Upper lobe of left lung (tissue), 6 donors: Measurements from ENCODE around the gene UST. TPM values are rescaled to one million over a fixed set of nuclear protein-coding genes. Genes with fewer than 3 reads are reported as not detected.

Source experiments
- ATAC-seq, 2 donors: fragments of 200-7000 bp; cut with Tn5 transposase; one replicate each; pipeline ENCODE4 v1.9.1; 2022; ENCODE audit warnings: mild to moderate bottlenecking in 2 of 2, moderate library complexity in 2 of 2; ENCODE audit not compliant: low FRiP score in 2 of 2
- DNase-seq, 2 donors: peaks; one replicate each; pipeline ENCODE4 v3.0.0-alpha.2; 2019 to 2020
- H3K27ac ChIP-seq, 4 donors: fragments of 200-600 bp; sonication (generic); one replicate each; pipeline ENCODE4 v1.5.1; 2016 to 2019
- H3K27me3 ChIP-seq, 4 donors: fragments of 200-600 bp; sonication (generic); one replicate each; pipeline ENCODE4 v1.5.1; 2017 to 2019
- H3K36me3 ChIP-seq, 4 donors: fragments of 200-600 bp; sonication (generic); one replicate each; pipeline ENCODE4 v1.5.1; 2016 to 2019
- H3K4me1 ChIP-seq, 4 donors: fragments of 200-600 bp; sonication (generic); one replicate each; pipeline ENCODE4 v1.5.1; 2018 to 2019
- H3K4me3 ChIP-seq, 4 donors: fragments of 200-600 bp; sonication (generic); one replicate each; pipeline ENCODE4 v1.5.1; 2017 to 2019; ENCODE audit warnings: mild to moderate bottlenecking in 2 of 4, moderate library complexity in 1 of 4
- H3K9me3 ChIP-seq, 4 donors: fragments of 200-600 bp; sonication (generic); one replicate each; pipeline ENCODE4 v1.5.1; 2018 to 2019
- CTCF ChIP-seq, 6 experiments: fragments of 450-650 bp in 4 of 6; fragments of 200-600 bp in 2 of 6; sonication (generic) in 2 of 6; IDR thresholded peaks; one replicate each; pipeline ENCODE4 v1.5.1; 2016 to 2019; ENCODE audit warnings: antibody characterized with exemption in 6 of 6
- EP300 ChIP-seq, 4 donors: sonication (generic); formaldehyde crosslinking; IDR thresholded peaks; one replicate each; pipeline ENCODE4 v1.5.1; 2017; ENCODE audit warnings: antibody characterized with exemption in 4 of 4, control low read depth in 2 of 4
- POLR2A ChIP-seq, 4 donors: fragments of 450-650 bp; IDR thresholded peaks; one replicate each; pipeline ENCODE4 v1.5.1; 2016 to 2017; ENCODE audit warnings: antibody characterized with exemption in 4 of 4, mild to moderate bottlenecking in 2 of 4
- POLR2AphosphoS5 ChIP-seq, 2 donors: sonication (generic); formaldehyde crosslinking; IDR thresholded peaks; one replicate each; pipeline ENCODE4 v1.5.1; 2017; ENCODE audit warnings: antibody characterized with exemption in 2 of 2
- WGBS, 2 donors: methylation state at CpG; one replicate each; pipeline ENCODE4 v1.1.5; 2017 to 2018; 5-methylcytosine and 5-hydroxymethylcytosine counted together
- total RNA-seq, 6 donors: library from RNA; depleted of rRNA in 4 of 6; stranded (reverse); fragments of >200 nt in 4 of 6; gene quantifications; one replicate each; pipeline versions ENCODE4 v1.1.0 to v1.2.1, GENCODE V29; 2016 to 2021
- donor health status: DM: no; HTN: no; CAD: no; lungs with moderate emphysema.
- donor health status: DM: no; HTN: yes; CAD: no; lungs with severe emphysema.

UST gene
- total RNA-seq, 6 donors from 2014 or later, result 10.2 to 21.6 (median 14.2) TPM

GRCh38 chr6:148935705-148936435 lies 189.0 kb downstream of the UST start:
- ATAC-seq (peak in 1 of 2 donors; percentile 44), DNase-seq (no peak)
- Histone ChIP-seq H3K36me3 (no peaks in the 10 kb centered on the region), H3K4me1 (no peaks in the 10 kb centered on the region), H3K27me3 (no peaks in the 10 kb centered on the region), H3K4me3 (no peak overlapping the region), H3K27ac (no peak overlapping the region), H3K9me3 (no peaks in the 10 kb centered on the region)
- 66 to 73% methylated on average over 7 of the region's 7 CpGs for WGBS, 2 donors
- TF ChIP-seq POLR2AphosphoS5 (IDR thresholded peaks at IDR 0.05), result no peak
- no peak for TF ChIP-seq POLR2A (IDR thresholded peaks at IDR 0.05)
- TF ChIP-seq EP300 (IDR thresholded peaks at IDR 0.05), result no peak
- no peak for TF ChIP-seq CTCF (IDR thresholded peaks at IDR 0.05)

GRCh38 chr6:148943451-148943850 lies 196.6 kb downstream of the UST start:
- Histone ChIP-seq H3K27ac (no peak overlapping the region), H3K27me3 (no peaks in the 10 kb centered on the region), H3K4me1 (no peaks in the 10 kb centered on the region), H3K4me3 (no peak overlapping the region), H3K9me3 (no peaks in the 10 kb centered on the region), H3K36me3 (no peaks in the 10 kb centered on the region)
- ATAC-seq (peak in 1 of 2 donors; percentile 39), DNase-seq (no peak)
- WGBS, 2 donors, result 69 to 70% methylated on average over 1 of the region's 1 CpG
- TF ChIP-seq POLR2A (IDR thresholded peaks at IDR 0.05) (no peak), POLR2AphosphoS5 (IDR thresholded peaks at IDR 0.05) (no peak), EP300 (IDR thresholded peaks at IDR 0.05) (no peak), CTCF (IDR thresholded peaks at IDR 0.05) (no peak)

GRCh38 chr6:148944608-148945007 lies 197.8 kb downstream of the UST start:
- H3K27ac ChIP-seq, result no peak overlapping the region

GRCh38 chr6:148945301-148946021 lies 198.6 kb downstream of the UST start:
- no peaks in the 10 kb centered on the region for H3K36me3 ChIP-seq
- ATAC-seq, result no peak
- WGBS, 2 donors, result 64 to 78% methylated on average over 8 of the region's 8 CpGs
- H3K27ac ChIP-seq, result no peak overlapping the region
- no peaks in the 10 kb centered on the region for H3K9me3 ChIP-seq
- TF ChIP-seq EP300 (IDR thresholded peaks at IDR 0.05) (no peak), CTCF (IDR thresholded peaks at IDR 0.05) (no peak), POLR2A (IDR thresholded peaks at IDR 0.05) (no peak), POLR2AphosphoS5 (IDR thresholded peaks at IDR 0.05) (no peak)
- no peaks in the 10 kb centered on the region for H3K4me1 ChIP-seq
- no peak for DNase-seq
- no peaks in the 10 kb centered on the region for H3K27me3 ChIP-seq
- H3K4me3 ChIP-seq, result no peak overlapping the region

More at GRCh38 chr6:148944608-148945007, 197.8 kb downstream of the UST start:
- Histone ChIP-seq H3K4me3 (no peak overlapping the region), H3K9me3 (no peaks in the 10 kb centered on the region), H3K36me3 (no peaks in the 10 kb centered on the region), H3K4me1 (no peaks in the 10 kb centered on the region), H3K27me3 (no peaks in the 10 kb centered on the region)
- no peak for DNase-seq
- no peak for ATAC-seq
- TF ChIP-seq EP300 (IDR thresholded peaks at IDR 0.05) (no peak), POLR2A (IDR thresholded peaks at IDR 0.05) (no peak), POLR2AphosphoS5 (IDR thresholded peaks at IDR 0.05) (no peak), CTCF (IDR thresholded peaks at IDR 0.05) (no peak)
- 100% methylated on average over 1 of the region's 1 CpG for WGBS, 2 donors
